ELF-1 (cell line): ENCODE results near the gene RNF39.
"Not testable (repeated sequence)": the region's sequence is repeated elsewhere in the genome, so short reads cannot be mapped to it uniquely, and the experiment has no call there.

Experiments
- DNase-seq: peaks from one replicate; pipeline ENCODE4 v3.0.0-alpha.2; 2016; ENCODE audit warnings: low read depth, low spot score

RNF39 gene

GRCh38 chr6:30062471-30063178 lies 12.9 kb downstream of the RNF39 start:
- no peak for DNase-seq

- no peak for DNase-seq
Measured at GRCh38 chr6:30061858-30062458, 13.6 kb downstream of the RNF39 start.

- peak; percentile 96 for DNase-seq
Measured at GRCh38 chr6:30061092-30061857, 14.3 kb downstream of the RNF39 start, which contains the start of gene POLR1H. Gene POLR1H (plus strand): TSS chr6:30061265. CDS start chr6:30061525, 260 bp downstream.

- DNase-seq = peak; percentile 29
Measured at GRCh38 chr6:30060606-30061091, 14.9 kb downstream of the RNF39 start.

- no peak for DNase-seq
Measured at GRCh38 chr6:30055513-30055912, 20.1 kb downstream of the RNF39 start.

GRCh38 chr6:30053682-30054081 lies 21.9 kb downstream of the RNF39 start:
- DNase-seq = no peak

- DNase-seq = no peak
Measured at GRCh38 chr6:30047220-30047619, 28.3 kb downstream of the RNF39 start.

- DNase-seq = no peak
Measured at GRCh38 chr6:30044630-30045029, 30.9 kb downstream of the RNF39 start.

- DNase-seq = no peak
Measured at GRCh38 chr6:30043744-30044143, 31.8 kb downstream of the RNF39 start.

GRCh38 chr6:30042914-30043313 lies 32.7 kb downstream of the RNF39 start:
- no peak for DNase-seq

- no peak for DNase-seq
Measured at GRCh38 chr6:30042476-30042875, 33.1 kb downstream of the RNF39 start.

GRCh38 chr6:30041821-30042220 lies 33.7 kb downstream of the RNF39 start:
- DNase-seq = no peak

- no peak for DNase-seq
Measured at GRCh38 chr6:30041221-30041620, 34.3 kb downstream of the RNF39 start.

GRCh38 chr6:30037182-30037788 lies 38.3 kb downstream of the RNF39 start:
- no peak for DNase-seq

GRCh38 chr6:30035784-30036183 lies 39.8 kb downstream of the RNF39 start:
- DNase-seq = no peak

- DNase-seq = not testable (repeated sequence)
Measured at GRCh38 chr6:30033440-30033839, 42.1 kb downstream of the RNF39 start.

GRCh38 chr6:30031381-30031780 lies 44.2 kb downstream of the RNF39 start:
- no peak for DNase-seq

- no peak for DNase-seq
Measured at GRCh38 chr6:30029588-30029987, 46.0 kb downstream of the RNF39 start.

- no peak for DNase-seq
Measured at GRCh38 chr6:30025186-30025585, 50.4 kb downstream of the RNF39 start.

GRCh38 chr6:30022712-30023111 lies 52.9 kb downstream of the RNF39 start:
- not testable (repeated sequence) for DNase-seq

GRCh38 chr6:30022189-30022588 lies 53.4 kb downstream of the RNF39 start:
- DNase-seq = no peak

GRCh38 chr6:30020626-30021025 lies 54.9 kb downstream of the RNF39 start:
- no peak for DNase-seq
